ENCODE results near the gene PPP1R36. TPM values are rescaled to one million over a fixed set of nuclear protein-coding genes. Genes with fewer than 3 reads are reported as not detected.
A peak's percentile ranks its signal among the peaks of the same experiment; 100 is the strongest.
"Not testable (repeated sequence)": the region's sequence is repeated elsewhere in the genome, so short reads cannot be mapped to it uniquely, and the experiment has no call there.

The PPP1R36 gene
- total and polyA plus RNA-seq, 2 donors from 2014 or later: 2.7 to 2.8 TPM

GRCh38 chr14:64556526-64556925 is 6.8 kb downstream of the PPP1R36 start:
- H3K36me3 ChIP-seq (ENCODE audit: control insufficient read depth in 2 of 3, insufficient read depth in 3 of 3, low read length in 3 of 3): no peaks in the 10 kb centered on the region

GRCh38 chr14:64558216-64558615 is 8.5 kb downstream of the PPP1R36 start:
- not testable (repeated sequence) for FAIRE-seq; H3K9ac ChIP-seq (ENCODE audit: low read length in 3 of 3); H3K9me3 ChIP-seq (ENCODE audit: control insufficient read depth in 2 of 3, insufficient read depth in 1 of 3, low read length in 3 of 3)

More at GRCh38 chr14:64556526-64556925, 6.8 kb downstream of the PPP1R36 start:
- DNase-seq (no peak), FAIRE-seq (no peak)
- no peak for TF ChIP-seq CTCF (IDR thresholded peaks at IDR 0.05; ENCODE audit: borderline replicate concordance, extremely low read depth, insufficient read depth)
- H3K9ac ChIP-seq (ENCODE audit: low read length in 3 of 3): no peak overlapping the region
- H3K27me3 ChIP-seq (ENCODE audit: control insufficient read depth, insufficient read depth, low read length): no peaks in the 10 kb centered on the region
- no peaks in the 10 kb centered on the region for H3K9me3 ChIP-seq (ENCODE audit: control insufficient read depth in 2 of 3, insufficient read depth in 1 of 3, low read length in 3 of 3)
- H3K4me3 ChIP-seq (ENCODE audit: low read length in 3 of 3): no peak overlapping the region
- H3K27ac ChIP-seq (ENCODE audit: low read depth in 2 of 2, low read length in 2 of 2): no peak overlapping the region
- H3K4me1 ChIP-seq (ENCODE audit: control insufficient read depth in 2 of 3, insufficient read depth in 2 of 3, low read depth in 1 of 3, low read length in 3 of 3): no peaks in the 10 kb centered on the region
- intact Hi-C loops (cut with DNase I): no loop called here

GRCh38 chr14:64561631-64562030 is 11.9 kb downstream of the PPP1R36 start:
- no peaks in the 10 kb centered on the region for H3K36me3 ChIP-seq (ENCODE audit: control insufficient read depth in 2 of 3, insufficient read depth in 3 of 3, low read length in 3 of 3)
- TF ChIP-seq CTCF (IDR thresholded peaks at IDR 0.05; ENCODE audit: borderline replicate concordance, extremely low read depth, insufficient read depth): no peak
- intact Hi-C loops (cut with DNase I): no loop called here
- H3K27ac ChIP-seq (ENCODE audit: low read depth in 2 of 2, low read length in 2 of 2): no peak overlapping the region
- DNase-seq: no peak
- H3K9me3 ChIP-seq (ENCODE audit: control insufficient read depth in 2 of 3, insufficient read depth in 1 of 3, low read length in 3 of 3): no peaks in the 10 kb centered on the region
- no peak overlapping the region for H3K9ac ChIP-seq (ENCODE audit: low read length in 3 of 3)
- peaks cover 0 to 3% (median 0%) of the 10 kb centered on the region in 3 donors for H3K4me1 ChIP-seq (ENCODE audit: control insufficient read depth in 2 of 3, insufficient read depth in 2 of 3, low read depth in 1 of 3, low read length in 3 of 3)
- no peak overlapping the region for H3K4me3 ChIP-seq (ENCODE audit: low read length in 3 of 3)
- no peaks in the 10 kb centered on the region for H3K27me3 ChIP-seq (ENCODE audit: control insufficient read depth, insufficient read depth, low read length)
- FAIRE-seq: no peak

More at GRCh38 chr14:64558216-64558615, 8.5 kb downstream of the PPP1R36 start:
- intact Hi-C loops (cut with DNase I); H3K27me3 ChIP-seq (ENCODE audit: control insufficient read depth, insufficient read depth, low read length); H3K4me1 ChIP-seq (ENCODE audit: control insufficient read depth in 2 of 3, insufficient read depth in 2 of 3, low read depth in 1 of 3, low read length in 3 of 3); H3K4me3 ChIP-seq (ENCODE audit: low read length in 3 of 3); H3K36me3 ChIP-seq (ENCODE audit: control insufficient read depth in 2 of 3, insufficient read depth in 3 of 3, low read length in 3 of 3); DNase-seq; H3K27ac ChIP-seq (ENCODE audit: low read depth in 2 of 2, low read length in 2 of 2): not testable (repeated sequence)

- FAIRE-seq (no peak), DNase-seq (peak in 1 of 5 donors; percentile 25)
- Histone ChIP-seq H3K9me3 (ENCODE audit: control insufficient read depth in 2 of 3, insufficient read depth in 1 of 3, low read length in 3 of 3) (no peaks in the 10 kb centered on the region), H3K27me3 (ENCODE audit: control insufficient read depth, insufficient read depth, low read length) (no peaks in the 10 kb centered on the region), H3K9ac (ENCODE audit: low read length in 3 of 3) (no peak overlapping the region), H3K4me1 (ENCODE audit: control insufficient read depth in 2 of 3, insufficient read depth in 2 of 3, low read depth in 1 of 3, low read length in 3 of 3) (peaks cover 0 to 4% (median 0%) of the 10 kb centered on the region in 3 donors), H3K27ac (ENCODE audit: low read depth in 2 of 2, low read length in 2 of 2) (no peak overlapping the region), H3K4me3 (ENCODE audit: low read length in 3 of 3) (no peak overlapping the region), H3K36me3 (ENCODE audit: control insufficient read depth in 2 of 3, insufficient read depth in 3 of 3, low read length in 3 of 3) (no peaks in the 10 kb centered on the region)
- intact Hi-C loops (cut with DNase I): no loop called here
- TF ChIP-seq CTCF (IDR thresholded peaks at IDR 0.05; ENCODE audit: borderline replicate concordance, extremely low read depth, insufficient read depth): no peak
Observed at GRCh38 chr14:64562436-64562835, 12.7 kb downstream of the PPP1R36 start.
